ENCODE data around the gene CCDC17. TPM values are rescaled to one million over a fixed set of nuclear protein-coding genes. Genes with fewer than 3 reads are reported as not detected.

Gene CCDC17
- total RNA-seq, 1 donor from 2014 or later = 5.0 TPM

DNA sequence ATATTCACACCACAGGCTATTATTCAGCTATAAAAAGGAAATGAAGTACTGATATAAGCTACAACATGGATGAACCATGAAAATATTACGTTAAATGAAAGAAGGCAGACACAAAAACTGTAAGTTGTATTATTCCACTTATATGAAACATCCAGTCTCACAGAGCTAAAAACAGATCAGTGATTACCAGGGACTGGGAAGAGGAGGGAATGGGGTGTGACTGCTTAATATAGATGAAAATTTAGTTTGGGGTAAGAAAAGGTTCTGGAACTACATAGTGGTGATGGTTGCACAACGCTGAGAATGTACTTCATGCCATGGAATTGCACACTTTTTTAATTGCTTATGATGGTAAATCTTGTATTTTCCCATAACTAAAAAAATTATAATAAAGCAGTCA lies 43.0 kb upstream of the CCDC17 start:
- Histone ChIP-seq H3K27ac (no peak overlapping the region), H3K4me1 (peaks cover 21% of the 10 kb centered on the region), H3K27me3 (no peaks in the 10 kb centered on the region), H3K36me3 (peaks cover 4% of the 10 kb centered on the region), H3K4me3 (no peak overlapping the region), H3K9me3 (no peaks in the 10 kb centered on the region)
- no peak for ATAC-seq
- no peak for DNase-seq
- intact Hi-C loops (cut with DNase I) = no loop called here
- TF ChIP-seq, protein P1, sequence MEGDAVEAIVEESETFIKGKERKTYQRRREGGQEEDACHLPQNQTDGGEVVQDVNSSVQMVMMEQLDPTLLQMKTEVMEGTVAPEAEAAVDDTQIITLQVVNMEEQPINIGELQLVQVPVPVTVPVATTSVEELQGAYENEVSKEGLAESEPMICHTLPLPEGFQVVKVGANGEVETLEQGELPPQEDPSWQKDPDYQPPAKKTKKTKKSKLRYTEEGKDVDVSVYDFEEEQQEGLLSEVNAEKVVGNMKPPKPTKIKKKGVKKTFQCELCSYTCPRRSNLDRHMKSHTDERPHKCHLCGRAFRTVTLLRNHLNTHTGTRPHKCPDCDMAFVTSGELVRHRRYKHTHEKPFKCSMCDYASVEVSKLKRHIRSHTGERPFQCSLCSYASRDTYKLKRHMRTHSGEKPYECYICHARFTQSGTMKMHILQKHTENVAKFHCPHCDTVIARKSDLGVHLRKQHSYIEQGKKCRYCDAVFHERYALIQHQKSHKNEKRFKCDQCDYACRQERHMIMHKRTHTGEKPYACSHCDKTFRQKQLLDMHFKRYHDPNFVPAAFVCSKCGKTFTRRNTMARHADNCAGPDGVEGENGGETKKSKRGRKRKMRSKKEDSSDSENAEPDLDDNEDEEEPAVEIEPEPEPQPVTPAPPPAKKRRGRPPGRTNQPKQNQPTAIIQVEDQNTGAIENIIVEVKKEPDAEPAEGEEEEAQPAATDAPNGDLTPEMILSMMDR (IDR thresholded peaks at IDR 0.05) = no peak

DNA sequence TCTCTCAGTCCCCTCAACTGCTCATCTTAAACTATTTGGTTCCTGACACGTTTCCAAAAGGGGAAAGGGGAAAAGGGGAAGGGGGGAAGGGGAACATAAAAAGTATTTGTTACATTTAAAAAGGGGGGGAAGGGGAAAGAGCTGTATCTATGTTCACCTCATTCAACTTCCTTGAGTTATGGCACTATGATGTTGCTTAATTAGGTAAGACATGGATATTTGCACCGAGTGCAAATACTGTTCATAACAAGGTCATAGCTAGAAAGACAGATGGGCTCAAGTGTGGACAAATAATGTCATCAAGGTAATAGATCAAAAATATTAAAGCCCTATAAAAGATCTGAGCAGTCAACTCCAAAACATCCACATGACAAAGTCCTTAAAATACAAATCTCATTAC lies 36.5 kb upstream of the CCDC17 start:
- TF ChIP-seq, protein P1 (IDR thresholded peaks at IDR 0.05) = no peak
- Histone ChIP-seq H3K4me3 (no peak overlapping the region), H3K9me3 (no peaks in the 10 kb centered on the region), H3K27ac (no peak overlapping the region), H3K4me1 (no peaks in the 10 kb centered on the region), H3K27me3 (no peaks in the 10 kb centered on the region), H3K36me3 (peaks cover 58% of the 10 kb centered on the region)
- ATAC-seq (no peak), DNase-seq (no peak)
- intact Hi-C loops (cut with DNase I) = no loop called here

DNA sequence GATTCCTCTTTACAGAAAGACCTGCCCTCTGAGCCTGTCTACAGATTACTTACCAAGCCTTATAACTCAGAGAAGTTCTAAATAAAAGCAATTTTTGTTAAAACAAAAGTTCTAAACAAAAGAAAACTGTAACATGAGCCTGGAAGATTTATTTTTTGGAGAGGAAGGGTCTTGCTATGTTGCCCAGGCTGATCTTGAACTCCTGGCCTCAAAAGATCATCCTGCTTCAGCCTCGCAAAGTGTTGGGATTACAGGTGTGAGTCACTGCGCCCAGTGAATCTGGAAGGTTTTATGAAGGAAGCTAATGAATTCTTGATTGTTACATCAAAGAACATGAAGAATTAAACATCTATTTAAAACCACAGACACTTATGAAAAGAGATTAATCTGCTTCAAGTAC lies 35.4 kb upstream of the CCDC17 start:
- no peaks in the 10 kb centered on the region for H3K27me3 ChIP-seq
- no peak overlapping the region for H3K4me3 ChIP-seq
- no peak for ATAC-seq
- no peaks in the 10 kb centered on the region for H3K9me3 ChIP-seq
- TF ChIP-seq, protein P1 (IDR thresholded peaks at IDR 0.05) = no peak
- intact Hi-C loops (cut with DNase I) = no loop called here
- no peaks in the 10 kb centered on the region for H3K4me1 ChIP-seq
- no peak for DNase-seq
- no peak overlapping the region for H3K27ac ChIP-seq
- peaks cover 69% of the 10 kb centered on the region for H3K36me3 ChIP-seq

DNA sequence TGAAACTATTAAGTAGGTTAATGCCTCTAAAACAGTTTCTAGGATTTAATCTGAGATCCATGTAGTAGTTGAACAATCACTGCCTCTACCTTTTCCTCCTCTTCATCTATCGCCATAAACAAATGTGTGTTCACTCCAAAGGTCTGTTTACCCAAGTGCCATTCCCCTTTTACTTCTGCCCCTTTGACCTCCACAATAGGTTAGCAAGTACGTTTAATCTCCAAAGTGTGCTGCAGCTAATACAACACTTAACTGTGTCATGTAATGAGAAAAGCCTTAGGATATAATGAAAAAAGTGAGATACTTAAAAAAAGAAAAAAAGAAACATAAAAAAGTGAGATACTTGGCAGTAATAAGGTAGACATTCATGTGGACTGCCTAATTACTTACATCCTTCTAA lies 34.3 kb upstream of the CCDC17 start:
- Histone ChIP-seq H3K36me3 (peaks cover 79% of the 10 kb centered on the region), H3K27me3 (no peaks in the 10 kb centered on the region), H3K4me1 (no peaks in the 10 kb centered on the region), H3K27ac (no peak overlapping the region), H3K9me3 (no peaks in the 10 kb centered on the region), H3K4me3 (no peak overlapping the region)
- no peak for DNase-seq
- TF ChIP-seq, protein P1 (IDR thresholded peaks at IDR 0.05) = no peak
- no peak for ATAC-seq
- intact Hi-C loops (cut with DNase I) = no loop called here

DNA sequence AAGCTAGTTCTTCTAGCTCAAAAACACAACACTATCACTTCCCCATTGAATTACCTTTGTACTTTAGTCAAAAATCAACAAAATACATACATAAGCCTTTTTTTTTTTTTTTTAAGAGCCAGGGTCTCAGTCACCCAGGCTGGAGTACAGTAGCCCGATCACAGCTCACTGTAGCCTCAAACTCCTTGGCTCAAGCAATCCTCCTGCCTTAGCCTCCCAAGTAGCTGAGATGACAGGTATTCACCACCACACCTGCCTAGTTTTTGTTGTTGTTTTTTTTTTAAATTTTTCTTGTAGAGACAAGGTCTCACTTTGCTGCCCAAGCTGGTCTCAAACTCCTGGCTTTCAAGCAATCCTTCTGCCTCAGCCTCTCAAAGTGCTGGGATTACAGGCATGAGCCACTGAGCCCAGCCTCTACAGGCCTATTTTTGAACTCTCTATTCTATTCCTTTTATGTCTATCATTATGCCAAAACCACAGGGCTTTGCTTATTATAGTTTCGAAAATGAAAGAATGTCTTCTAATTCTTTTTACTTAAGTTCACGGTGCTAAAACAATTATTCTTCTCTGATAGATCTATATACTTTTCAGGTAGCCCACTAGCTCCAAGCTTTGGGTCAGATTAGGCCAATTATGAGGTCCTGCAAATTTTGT lies 32.8 kb upstream of the CCDC17 start:
- TF ChIP-seq, protein P1 (IDR thresholded peaks at IDR 0.05) = no peak
- H3K27ac ChIP-seq = no peak overlapping the region
- no peak for DNase-seq
- H3K27me3 ChIP-seq = no peaks in the 10 kb centered on the region
- H3K4me1 ChIP-seq = no peaks in the 10 kb centered on the region
- no peak overlapping the region for H3K4me3 ChIP-seq
- H3K36me3 ChIP-seq = peaks cover 94% of the 10 kb centered on the region
- ATAC-seq = no peak
- H3K9me3 ChIP-seq = no peaks in the 10 kb centered on the region
- intact Hi-C loops (cut with DNase I) = no loop called here

Data from upper lobe of right lung (tissue), 1 donor.